Mucosa of descending colon (tissue), 3 donors: Measurements from ENCODE around the gene C1orf94. TPM values are rescaled to one million over a fixed set of nuclear protein-coding genes. Genes with fewer than 3 reads are reported as not detected.

Source experiments
- ATAC-seq: fragments of 200-7000 bp; cut with Tn5 transposase; one replicate; pipeline ENCODE4 v1.9.1; 2020; ENCODE audit warnings: mild to moderate bottlenecking, moderate library complexity
- DNase-seq, 3 donors: peaks; one replicate each; pipeline ENCODE4 v3.0.0-alpha.2; 2020
- H3K36me3 ChIP-seq: fragments of 200-600 bp; one replicate; pipeline ENCODE4 v1.8.0; 2021; ENCODE audit warnings: low read depth, mild to moderate bottlenecking
- H3K4me1 ChIP-seq: fragments of 200-600 bp; one replicate; pipeline ENCODE4 v1.8.0; 2021; ENCODE audit warnings: low read depth, mild to moderate bottlenecking
- H3K4me3 ChIP-seq: fragments of 200-600 bp; one replicate; pipeline ENCODE4 v1.8.0; 2021; ENCODE audit warnings: mild to moderate bottlenecking
- H3K9me3 ChIP-seq: fragments of 200-600 bp; one replicate; pipeline ENCODE4 v1.8.0; 2021; ENCODE audit warnings: mild to moderate bottlenecking
- intact Hi-C, 2 donors: fragments of 100-400 bp; cut with DNase I in 1 of 2; cut with micrococcal nuclease in 1 of 2; formaldehyde crosslinking; loops; one replicate each; pipeline versions ENCODE4 v1.11.0 to v1.11.1; 2022; cut with DNase I, micrococcal nuclease
- total RNA-seq, 3 donors: library from RNA; stranded (reverse); fragmentation: NEBNext Ultra II Directional in 2 of 3; extraction: Animal tissue kit (Norgen Biotek cat#: 25700) in 2 of 3; gene quantifications; one replicate each; pipeline versions ENCODE4 v1.2.1 to v1.2.4, GENCODE V29; 2021 to 2023
- TF ChIP-seq, protein P1 (sequence below): fragments of 200-600 bp; IDR thresholded peaks from one replicate; pipeline ENCODE4 v1.8.0; 2022; ENCODE audit warnings: antibody characterized with exemption, mild to moderate bottlenecking
- donor health status: DM: no; HTN: no; CAD: no; lungs with moderate emphysema.
- donor health status: DM: no; HTN: no; CAD: no.
- donor health status: DM: no; HTN: yes; CAD: no.

Gene C1orf94
- total RNA-seq, 3 donors from 2014 or later, result not detected

DNA sequence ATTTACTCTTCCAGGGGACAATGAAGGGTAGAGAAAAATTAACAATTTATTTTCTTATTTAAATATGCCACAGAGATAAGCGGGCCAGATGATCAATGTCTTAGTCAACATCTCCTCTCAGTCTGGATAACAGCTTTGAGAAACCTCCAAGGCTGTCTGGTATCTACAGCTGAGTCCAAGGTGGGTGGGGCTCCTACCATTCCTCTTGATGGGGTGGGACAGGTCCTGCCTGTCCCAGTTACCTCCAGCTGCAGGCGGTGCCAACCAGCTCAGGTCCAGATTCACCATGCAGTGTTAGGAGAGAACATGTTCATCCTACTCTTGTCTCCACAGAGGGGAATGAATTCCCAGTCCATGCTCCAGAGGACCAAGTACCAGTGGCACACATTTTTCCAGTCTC is 32.7 kb upstream of the C1orf94 start:
- ATAC-seq, result no peak
- TF ChIP-seq, protein P1, sequence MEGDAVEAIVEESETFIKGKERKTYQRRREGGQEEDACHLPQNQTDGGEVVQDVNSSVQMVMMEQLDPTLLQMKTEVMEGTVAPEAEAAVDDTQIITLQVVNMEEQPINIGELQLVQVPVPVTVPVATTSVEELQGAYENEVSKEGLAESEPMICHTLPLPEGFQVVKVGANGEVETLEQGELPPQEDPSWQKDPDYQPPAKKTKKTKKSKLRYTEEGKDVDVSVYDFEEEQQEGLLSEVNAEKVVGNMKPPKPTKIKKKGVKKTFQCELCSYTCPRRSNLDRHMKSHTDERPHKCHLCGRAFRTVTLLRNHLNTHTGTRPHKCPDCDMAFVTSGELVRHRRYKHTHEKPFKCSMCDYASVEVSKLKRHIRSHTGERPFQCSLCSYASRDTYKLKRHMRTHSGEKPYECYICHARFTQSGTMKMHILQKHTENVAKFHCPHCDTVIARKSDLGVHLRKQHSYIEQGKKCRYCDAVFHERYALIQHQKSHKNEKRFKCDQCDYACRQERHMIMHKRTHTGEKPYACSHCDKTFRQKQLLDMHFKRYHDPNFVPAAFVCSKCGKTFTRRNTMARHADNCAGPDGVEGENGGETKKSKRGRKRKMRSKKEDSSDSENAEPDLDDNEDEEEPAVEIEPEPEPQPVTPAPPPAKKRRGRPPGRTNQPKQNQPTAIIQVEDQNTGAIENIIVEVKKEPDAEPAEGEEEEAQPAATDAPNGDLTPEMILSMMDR, result no peak
- no peak for DNase-seq

DNA sequence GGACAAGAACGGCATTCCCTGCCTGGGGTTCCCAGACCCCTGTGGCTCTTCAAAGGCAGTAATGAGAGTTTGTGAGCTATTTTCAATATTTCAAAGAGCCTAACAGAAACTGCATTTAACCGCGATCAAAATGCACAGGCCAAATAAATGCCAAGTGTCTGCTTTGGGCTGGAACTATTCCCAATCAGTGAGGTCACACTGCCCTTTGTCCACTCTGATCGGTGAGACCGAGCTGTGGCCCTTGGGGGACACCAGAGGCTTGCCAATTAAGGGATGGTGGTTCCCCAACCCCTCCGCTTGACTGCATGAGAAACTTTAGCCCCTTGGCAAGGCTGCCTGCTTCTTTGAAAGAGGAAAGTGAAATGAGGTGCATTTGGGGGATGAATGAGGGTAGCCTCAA is 31.9 kb upstream of the C1orf94 start:
- no peak for ATAC-seq
- H3K4me1 ChIP-seq, result no peaks in the 10 kb centered on the region
- TF ChIP-seq, protein P1, result no peak

More for the DNA sequence above, 32.7 kb upstream of the C1orf94 start:
- H3K4me3 ChIP-seq, result no peak overlapping the region
- H3K36me3 ChIP-seq, result no peaks in the 10 kb centered on the region
- no peaks in the 10 kb centered on the region for H3K4me1 ChIP-seq
- H3K9me3 ChIP-seq, result no peaks in the 10 kb centered on the region
- intact Hi-C loops, result no loop called here

DNA sequence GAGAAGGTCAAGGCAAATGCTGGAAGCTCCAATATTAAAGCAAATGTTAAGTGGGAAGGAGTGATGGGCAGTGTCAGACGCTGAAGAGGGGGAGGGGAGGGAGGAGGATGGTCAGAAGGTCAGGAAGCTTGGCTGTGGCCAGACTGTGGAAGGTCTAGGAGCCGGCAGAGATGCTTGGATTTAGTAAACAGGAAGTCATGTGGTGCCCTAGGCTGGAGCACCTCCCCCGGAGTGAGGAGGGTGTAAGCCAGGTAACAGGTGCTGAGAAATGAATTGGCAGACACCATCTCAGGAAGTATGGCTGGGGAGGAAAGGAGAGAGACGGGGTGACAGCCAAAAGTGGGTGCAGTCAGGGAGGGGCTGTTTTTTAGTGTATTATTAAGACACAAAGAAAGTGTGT is 29.4 kb upstream of the C1orf94 start:
- no peak for DNase-seq
- no peaks in the 10 kb centered on the region for H3K4me1 ChIP-seq
- intact Hi-C loops, result no loop called here
- no peak overlapping the region for H3K4me3 ChIP-seq
- TF ChIP-seq, protein P1, result no peak
- ATAC-seq, result no peak
- H3K9me3 ChIP-seq, result no peaks in the 10 kb centered on the region
- H3K36me3 ChIP-seq, result no peaks in the 10 kb centered on the region

More for the DNA sequence above, 31.9 kb upstream of the C1orf94 start:
- H3K9me3 ChIP-seq, result no peaks in the 10 kb centered on the region
- H3K4me3 ChIP-seq, result no peak overlapping the region
- no peak for DNase-seq
- intact Hi-C loops, result no loop called here
- no peaks in the 10 kb centered on the region for H3K36me3 ChIP-seq

DNA sequence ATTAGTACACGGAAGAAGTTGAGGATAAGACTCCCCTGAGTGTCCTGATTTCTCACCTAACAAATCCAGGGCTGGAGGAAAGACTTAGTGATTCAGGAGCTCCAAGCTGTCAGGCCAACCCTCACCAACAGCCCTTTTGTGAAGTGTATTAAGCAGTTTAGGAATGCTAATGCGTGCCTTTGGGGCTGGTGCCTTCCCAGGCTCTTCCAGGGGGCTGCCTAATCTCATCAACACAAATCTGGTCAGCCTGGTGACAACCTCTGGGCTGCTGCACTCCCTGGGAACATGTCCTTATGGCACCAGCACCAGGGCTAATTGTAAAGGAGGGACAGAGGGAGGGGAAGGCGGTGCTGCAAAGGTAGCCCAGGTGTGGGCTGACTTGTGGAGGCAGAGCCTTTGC is 27.2 kb upstream of the C1orf94 start:
- intact Hi-C loops, result no loop called here
- no peak for ATAC-seq
- Histone ChIP-seq H3K4me3 (no peak overlapping the region), H3K9me3 (no peaks in the 10 kb centered on the region), H3K36me3 (no peaks in the 10 kb centered on the region), H3K4me1 (no peaks in the 10 kb centered on the region)
- DNase-seq, result no peak
- TF ChIP-seq, protein P1, result no peak

DNA sequence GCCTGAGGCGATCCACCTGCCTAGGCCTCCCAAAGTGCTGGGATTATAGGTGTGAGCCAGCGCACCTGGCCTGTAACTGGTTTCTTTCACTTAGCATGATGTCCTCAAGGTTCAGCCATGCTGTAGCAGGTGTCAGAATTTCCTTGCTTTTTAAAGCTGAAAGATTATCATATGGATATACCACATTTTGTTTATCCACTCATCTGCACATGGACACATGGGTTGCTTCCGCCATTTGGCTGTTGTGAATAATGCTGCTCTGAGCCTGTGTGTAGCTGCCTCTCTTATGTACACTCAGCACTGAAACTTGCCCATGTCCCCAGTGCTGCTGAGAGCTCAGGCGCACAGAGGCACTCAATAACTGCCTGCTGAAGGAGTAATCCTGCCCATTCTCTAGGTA is 23.5 kb upstream of the C1orf94 start:
- TF ChIP-seq, protein P1, result no peak
- ATAC-seq (no peak), DNase-seq (no peak)
- H3K4me1 ChIP-seq, result no peaks in the 10 kb centered on the region
- intact Hi-C loops, result no loop called here
- H3K36me3 ChIP-seq, result no peaks in the 10 kb centered on the region
- H3K4me3 ChIP-seq, result no peak overlapping the region
- no peaks in the 10 kb centered on the region for H3K9me3 ChIP-seq

DNA sequence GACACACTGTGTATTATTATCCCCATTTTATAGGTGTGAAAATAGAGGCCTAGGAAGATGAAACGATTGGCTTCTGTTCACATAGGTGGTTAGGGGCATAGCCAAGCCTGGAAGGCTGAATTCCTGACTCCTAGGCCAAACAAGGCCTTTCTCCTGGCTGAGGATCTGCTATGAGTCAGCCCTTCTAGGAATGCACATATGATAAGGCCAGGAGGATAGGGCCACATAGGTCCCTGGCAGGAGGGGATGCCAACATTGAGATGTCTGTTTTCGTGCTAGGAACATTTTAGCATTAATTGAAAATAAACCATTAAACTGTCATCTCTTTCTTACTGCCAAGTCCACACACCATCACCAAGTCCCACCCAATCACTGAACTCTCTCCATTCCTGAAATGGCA is 20.8 kb upstream of the C1orf94 start:
- TF ChIP-seq, protein P1, result no peak
- Histone ChIP-seq H3K9me3 (no peaks in the 10 kb centered on the region), H3K4me3 (no peak overlapping the region), H3K4me1 (no peaks in the 10 kb centered on the region), H3K36me3 (no peaks in the 10 kb centered on the region)
- no peak for DNase-seq
- no peak for ATAC-seq
- intact Hi-C loops, result no loop called here
